B cell (primary cell): ENCODE results near the gene C8A. TPM values are rescaled to one million over a fixed set of nuclear protein-coding genes. Genes with fewer than 3 reads are reported as not detected.

ENCODE experiments used
- ATAC-seq: fragments of 200-7000 bp; cut with Tn5 transposase; one replicate; pipeline ENCODE4 v1.10.0; 2021; ENCODE audit warnings: low read depth, mild to moderate bottlenecking, moderate number of reproducible peaks, moderate library complexity
- CTCF ChIA-PET: fragments of 350-600 bp; sonication (Branson Sonifier 250); formaldehyde crosslinking; loops from one replicate; lab custom pipeline; 2021; ENCODE audit warnings: antibody characterized with exemption, inconsistent platforms; lab: Charles Lee
- POLR2A ChIA-PET: fragments of 350-600 bp; sonication (Branson Sonifier 250); formaldehyde crosslinking; loops from one replicate; lab custom pipeline; 2021; ENCODE audit warnings: antibody characterized with exemption; lab: Charles Lee
- DNase-seq: peaks from one replicate; pipeline ENCODE4 v3.0.0; 2013
- H2AFZ ChIP-seq: 2 replicates; pipeline ENCODE4 v1.6.1; 2012; ENCODE audit warnings: mild to moderate bottlenecking, low read depth, low read length; ENCODE audit not compliant: insufficient read depth, poor library complexity, severe bottlenecking
- H3K27ac ChIP-seq, 2 donors: 1 replicate in 1 of 2; 2 replicates in 1 of 2; pipeline ENCODE4 v1.5.1; 2012 to 2013; ENCODE audit warnings: low read length in 2 of 2, mild to moderate bottlenecking in 2 of 2, moderate library complexity in 1 of 2
- H3K27me3 ChIP-seq, 4 experiments: fragments of 200-600 bp in 1 of 4; sonication (generic) in 1 of 4; replicated peaks in 1 of 4; 1 replicate in 2 of 4; 2 replicates in 2 of 4; pipeline versions ENCODE4 v1.6.1 to v1.7.0; 2013 to 2016; ENCODE audit warnings: low read length in 3 of 4, mild to moderate bottlenecking in 2 of 4, mixed read lengths in 1 of 4, moderate library complexity in 1 of 4; ENCODE audit not compliant: insufficient read depth in 4 of 4, control insufficient read depth in 3 of 4; ENCODE audit errors: control extremely low read depth in 1 of 4
- H3K36me3 ChIP-seq, 2 experiments: replicated peaks in 1 of 2; 1 replicate in 1 of 2; 2 replicates in 1 of 2; pipeline versions ENCODE4 v1.6.1 to v1.7.1; 2013; ENCODE audit warnings: low read length in 1 of 2; ENCODE audit not compliant: insufficient read depth in 2 of 2, control insufficient read depth in 1 of 2; ENCODE audit errors: control extremely low read depth in 1 of 2, extremely low read depth in 1 of 2
- H3K4me1 ChIP-seq, 2 donors: fragments of 200-600 bp in 1 of 2; sonication (generic) in 1 of 2; 1 replicate in 1 of 2; 2 replicates in 1 of 2; pipeline versions ENCODE4 v1.5.1 to v1.6.1; 2013 to 2017; ENCODE audit warnings: low read length in 2 of 2; ENCODE audit not compliant: control insufficient read depth in 2 of 2, insufficient read depth in 2 of 2
- H3K4me2 ChIP-seq: replicated peaks from 2 replicates; pipeline ENCODE3; 2012; ENCODE audit warnings: mild to moderate bottlenecking, low read depth, low read length; ENCODE audit not compliant: poor library complexity, severe bottlenecking
- H3K4me3 ChIP-seq, 5 experiments: fragments of 200-600 bp in 1 of 5; sonication (generic) in 1 of 5; 1 replicate in 3 of 5; 2 replicates in 2 of 5; pipeline versions ENCODE4 v1.5.1 to v1.7.0; 2011 to 2016; ENCODE audit warnings: low read length in 4 of 5, mild to moderate bottlenecking in 4 of 5, low read depth in 2 of 5, control low read depth in 1 of 5, moderate library complexity in 1 of 5; ENCODE audit not compliant: insufficient read depth in 1 of 5; ENCODE audit errors: control extremely low read depth in 1 of 5, extremely low read depth in 1 of 5
- H3K79me2 ChIP-seq: fragments of 200-600 bp; sonication (generic); one replicate; pipeline ENCODE4 v1.6.0; 2016; ENCODE audit warnings: low read length; ENCODE audit not compliant: control insufficient read depth, insufficient read depth
- H3K9ac ChIP-seq: fragments of 200-600 bp; sonication (generic); 2 replicates; pipeline ENCODE4 v1.6.1; 2017; ENCODE audit warnings: mild to moderate bottlenecking, low read length, moderate library complexity
- H3K9me3 ChIP-seq, 3 donors: one replicate each; pipeline versions ENCODE4 v1.6.1 to v1.7.1; 2013; ENCODE audit warnings: low read length in 2 of 3; ENCODE audit not compliant: control insufficient read depth in 2 of 3, insufficient read depth in 1 of 3; ENCODE audit errors: control extremely low read depth in 1 of 3
- H4K20me1 ChIP-seq: 2 replicates; pipeline ENCODE4 v1.6.0; 2012; ENCODE audit warnings: mild to moderate bottlenecking, low read length; ENCODE audit not compliant: insufficient read depth, control insufficient read depth, poor library complexity, severe bottlenecking
- H3K27ac Mint-ChIP-seq: one replicate; pipeline ENCODE4 v1.8.0; 2021; ENCODE audit warnings: mixed read lengths
- H3K27me3 Mint-ChIP-seq: one replicate; pipeline ENCODE4 v1.8.0; 2021; ENCODE audit warnings: mixed read lengths
- H3K4me1 Mint-ChIP-seq: one replicate; pipeline ENCODE4 v1.8.0; 2021; ENCODE audit warnings: mixed read lengths
- H3K4me3 Mint-ChIP-seq: one replicate; pipeline ENCODE4 v1.8.0; 2021; ENCODE audit warnings: mixed read lengths
- H3K9me3 Mint-ChIP-seq: one replicate; pipeline ENCODE4 v1.8.0; 2022; ENCODE audit warnings: mixed read lengths; ENCODE audit not compliant: insufficient read depth
- CTCF ChIP-seq: fragments of 200-600 bp; IDR thresholded peaks from one replicate; pipeline ENCODE4 v1.8.0; 2022; ENCODE audit warnings: antibody characterized with exemption, mild to moderate bottlenecking
- EZH2 ChIP-seq: IDR thresholded peaks from 2 replicates; pipeline ENCODE4 v1.6.1; 2012; ENCODE audit warnings: borderline replicate concordance, low read depth, mild to moderate bottlenecking, moderate library complexity, low read length; ENCODE audit not compliant: insufficient read depth, poor library complexity, severe bottlenecking
- WGBS: methylation state at CpG from one replicate; pipeline ENCODE4 v1.1.5; 2013; ENCODE audit warnings: missing lambda C conversion rate; ENCODE audit not compliant: insufficient coverage; 5-methylcytosine and 5-hydroxymethylcytosine counted together
- intact Hi-C: fragments of 100-400 bp; cut with micrococcal nuclease; formaldehyde crosslinking; loops from one replicate; pipeline ENCODE4 v1.10.0; 2022
- polyA plus RNA-seq: library from polyadenylated mRNA; depleted of rRNA; stranded (reverse); fragments of >200 nt; gene quantifications from 2 replicates; pipeline ENCODE4 v1.2.3, GENCODE V29; 2012
- total RNA-seq, 2 donors: library from RNA; stranded (reverse); fragments of 120-200 nt in 1 of 2; gene quantifications; 1 replicate in 1 of 2; 2 replicates in 1 of 2; pipeline versions ENCODE4 v1.2.3 to v1.2.4, GENCODE V29; 2013 to 2022

The C8A gene
- total and polyA plus RNA-seq, 2 donors (not counting 1 experiment from before 2014, with no cell fraction given), result not detected

- Histone ChIP-seq H4K20me1 (no peaks in the 10 kb centered on the region), H3K9me3 (peaks cover 0 to 3% (median 0%) of the 10 kb centered on the region in 3 donors), H3K27ac (no peak overlapping the region), H3K4me3 (no peak overlapping the region), H3K79me2 (no peaks in the 10 kb centered on the region), H2AFZ (no peak overlapping the region), H3K9ac (no peak overlapping the region), H3K27me3 (peaks cover 0 to 3% (median 0%) of the 10 kb centered on the region in 4 experiments), H3K36me3 (no peaks in the 10 kb centered on the region), H3K4me2 (no peak overlapping the region), H3K4me1 (no peaks in the 10 kb centered on the region)
- H3K27me3 Mint-ChIP-seq, result peaks cover under 1% of the 10 kb centered on the region
- no peaks in the 10 kb centered on the region for H3K9me3 Mint-ChIP-seq
- H3K4me1 Mint-ChIP-seq, result no peaks in the 10 kb centered on the region
- H3K27ac Mint-ChIP-seq, result no peak overlapping the region
- intact Hi-C loops, result no loop called here
- ChIA-PET CTCF (no interaction called here), POLR2A (no interaction called here)
- H3K4me3 Mint-ChIP-seq, result no peak overlapping the region
- TF ChIP-seq EZH2, result no peak
- TF ChIP-seq CTCF, result no peak
- no peak for DNase-seq
- no peak for ATAC-seq
- no CpG with 5 or more reads among the region's 1 CpG for whole genome bisulfite sequencing
Observed at GRCh38 chr1:56966698-56966999, 112.1 kb downstream of the C8A start.

GRCh38 chr1:56967355-56967754 is 112.8 kb downstream of the C8A start:
- no peaks in the 10 kb centered on the region for H3K36me3 ChIP-seq
- DNase-seq (no peak), ATAC-seq (no peak)
- H3K4me1 ChIP-seq, result no peaks in the 10 kb centered on the region
- no peaks in the 10 kb centered on the region for H3K79me2 ChIP-seq
- no peak overlapping the region for H3K4me3 Mint-ChIP-seq
- TF ChIP-seq EZH2 (no peak), CTCF (no peak)
- no peak overlapping the region for H3K9ac ChIP-seq
- H3K4me3 ChIP-seq, result no peak overlapping the region
- H3K27me3 Mint-ChIP-seq, result peaks cover 4% of the 10 kb centered on the region
- peaks cover 0 to 3% (median 0%) of the 10 kb centered on the region in 4 experiments for H3K27me3 ChIP-seq
- POLR2A ChIA-PET, result no interaction called here
- H3K27ac ChIP-seq, result no peak overlapping the region
- no peaks in the 10 kb centered on the region for H3K4me1 Mint-ChIP-seq
- no peaks in the 10 kb centered on the region for H3K9me3 Mint-ChIP-seq
- no CpG with 5 or more reads among the region's 3 CpGs for WGBS
- no peak overlapping the region for H2AFZ ChIP-seq
- intact Hi-C loops, result no loop called here
- H3K4me2 ChIP-seq, result no peak overlapping the region
- no peaks in the 10 kb centered on the region for H4K20me1 ChIP-seq
- H3K9me3 ChIP-seq, result peaks cover 0 to 3% (median 0%) of the 10 kb centered on the region in 3 donors
- no peak overlapping the region for H3K27ac Mint-ChIP-seq
- CTCF ChIA-PET, result no interaction called here

Other genes with a start within 250 kb of the C8A start
- gene PRKAA2, start 209.5 kb upstream of the C8A start, total RNA-seq, result not detected in 2 replicates
- not detected in 2 replicates for gene PRKAA2, start 209.5 kb upstream of the C8A start, polyA plus RNA-seq
- not detected in 2 replicates for gene FYB2, start 35.4 kb upstream of the C8A start, total RNA-seq
- gene FYB2, start 35.4 kb upstream of the C8A start, polyA plus RNA-seq, result not detected in 2 replicates
- gene C8B, start 111.2 kb downstream of the C8A start, total RNA-seq, result not detected in 2 replicates
- gene C8B, start 111.2 kb downstream of the C8A start, polyA plus RNA-seq, result not detected in 2 replicates